ENCODE results near the gene UBA5. TPM values are rescaled to one million over a fixed set of nuclear protein-coding genes. Genes with fewer than 3 reads are reported as not detected.

UBA5 gene
- total RNA-seq, 2 experiments from 2014 or later: 37.8 to 38.0 TPM

- no peak for DNase-seq
- POLR2A ChIA-PET: no interaction called here
- no peaks in the 10 kb centered on the region for H3K9me3 Mint-ChIP-seq
- H3K36me3 Mint-ChIP-seq (ENCODE audit: low read depth): peaks cover 2% of the 10 kb centered on the region
- no peaks in the 10 kb centered on the region for H3K27me3 Mint-ChIP-seq
- CTCF ChIA-PET: interaction anchor here (0.6 to 1.3 kb wide), 5 partner anchors 28 to 140 kb away, joined by 3 to 5 read pairs (median 3); no protein-coding TSS in a partner anchor
- peaks cover 38% of the 10 kb centered on the region for H3K4me1 Mint-ChIP-seq
- peak overlapping the region; percentile 92 for H3K4me3 Mint-ChIP-seq
- no peak overlapping the region for H3K27ac Mint-ChIP-seq
These were observed 2.0 kb upstream of the UBA5 start for GRCh38 chr3:132657869-132658747.

GRCh38 chr3:132659000-132659364, 1.1 kb upstream of the UBA5 start:
- H3K4me1 Mint-ChIP-seq: peaks cover 46% of the 10 kb centered on the region
- POLR2A ChIA-PET: no interaction called here
- DNase-seq: no peak
- CTCF ChIA-PET: interaction anchor here (0.9 to 1.3 kb wide), 3 partner anchors 35 to 141 kb away, joined by 3 to 5 read pairs (median 3); no protein-coding TSS in a partner anchor
- peaks cover 7% of the 10 kb centered on the region for H3K36me3 Mint-ChIP-seq (ENCODE audit: low read depth)
- H3K9me3 Mint-ChIP-seq: no peaks in the 10 kb centered on the region
- H3K4me3 Mint-ChIP-seq: peak overlapping the region; percentile 92
- no peaks in the 10 kb centered on the region for H3K27me3 Mint-ChIP-seq
- peak overlapping the region; percentile 98 for H3K27ac Mint-ChIP-seq

GRCh38 chr3:132659365-132660051, 621 bp upstream of the UBA5 start, which contains the start of gene ACAD11:
ACAD11 (minus strand) TSS chr3:132659809; CDS start chr3:132659751, 58 bp downstream.
- peaks cover 7% of the 10 kb centered on the region for H3K36me3 Mint-ChIP-seq (ENCODE audit: low read depth)
- ChIA-PET POLR2A (no interaction called here), CTCF (interaction anchor here (1.1 to 1.4 kb wide), 3 partner anchors 13 to 141 kb away, joined by 3 read pairs; no protein-coding TSS in a partner anchor)
- peaks cover 50% of the 10 kb centered on the region for H3K4me1 Mint-ChIP-seq
- H3K27ac Mint-ChIP-seq: peak within 1 kb of the TSS; percentile 98
- peak; percentile 21 for DNase-seq
- H3K27me3 Mint-ChIP-seq: no peaks in the 10 kb centered on the region
- H3K4me3 Mint-ChIP-seq: peak within 1 kb of the TSS; percentile 92
- H3K9me3 Mint-ChIP-seq: no peaks in the 10 kb centered on the region

GRCh38 chr3:132660811-132661070, 612 bp downstream of the UBA5 start:
- Mint-ChIP-seq H3K9me3 (no peaks in the 10 kb centered on the region), H3K27me3 (no peaks in the 10 kb centered on the region), H3K27ac (peak overlapping the region; percentile 98), H3K4me3 (peak overlapping the region; percentile 92), H3K36me3 (ENCODE audit: low read depth) (peaks cover 11% of the 10 kb centered on the region), H3K4me1 (peaks cover 54% of the 10 kb centered on the region)
- no peak for DNase-seq
- CTCF ChIA-PET: interaction anchor here (1.2 to 1.4 kb wide), 3 partner anchors 12 to 128 kb away, joined by 3 read pairs; no protein-coding TSS in a partner anchor
- POLR2A ChIA-PET: interaction anchor here (0.6 kb wide), 1 partner anchor 10 kb away, joined by 3 read pairs; no protein-coding TSS in a partner anchor

- DNase-seq: no peak
- Mint-ChIP-seq H3K4me3 (peak overlapping the region; percentile 92), H3K36me3 (ENCODE audit: low read depth) (peaks cover 13% of the 10 kb centered on the region), H3K27ac (peak overlapping the region; percentile 98), H3K27me3 (no peaks in the 10 kb centered on the region), H3K4me1 (peaks cover 54% of the 10 kb centered on the region), H3K9me3 (no peaks in the 10 kb centered on the region)
- ChIA-PET CTCF (interaction anchor here (1.2 to 1.4 kb wide), 3 partner anchors 11 to 128 kb away, joined by 3 read pairs; no protein-coding TSS in a partner anchor), POLR2A (interaction anchor here (0.6 kb wide), 1 partner anchor 10 kb away, joined by 3 read pairs; no protein-coding TSS in a partner anchor)
These were observed 972 bp downstream of the UBA5 start for GRCh38 chr3:132661101-132661500.

GRCh38 chr3:132662212-132662611, 2.1 kb downstream of the UBA5 start:
- H3K27me3 Mint-ChIP-seq: no peaks in the 10 kb centered on the region
- no peaks in the 10 kb centered on the region for H3K9me3 Mint-ChIP-seq
- peaks cover 19% of the 10 kb centered on the region for H3K36me3 Mint-ChIP-seq (ENCODE audit: low read depth)
- CTCF ChIA-PET: no interaction called here
- POLR2A ChIA-PET: no interaction called here
- no peak overlapping the region for H3K27ac Mint-ChIP-seq
- peak overlapping the region; percentile 92 for H3K4me3 Mint-ChIP-seq
- peaks cover 51% of the 10 kb centered on the region for H3K4me1 Mint-ChIP-seq
- no peak for DNase-seq

GRCh38 chr3:132665230-132665745, 5.2 kb downstream of the UBA5 start:
- Mint-ChIP-seq H3K27ac (no peak overlapping the region), H3K36me3 (ENCODE audit: low read depth) (peaks cover 27% of the 10 kb centered on the region), H3K9me3 (no peaks in the 10 kb centered on the region), H3K27me3 (no peaks in the 10 kb centered on the region), H3K4me1 (peaks cover 45% of the 10 kb centered on the region), H3K4me3 (no peak overlapping the region)
- POLR2A ChIA-PET: no interaction called here
- CTCF ChIA-PET: interaction anchor here (2.3 kb wide), 1 partner anchor 16 kb away, joined by 5 read pairs; no protein-coding TSS in a partner anchor
- no peak for DNase-seq

- no peak for DNase-seq
- H3K9me3 Mint-ChIP-seq: no peaks in the 10 kb centered on the region
- H3K36me3 Mint-ChIP-seq (ENCODE audit: low read depth): peaks cover 27% of the 10 kb centered on the region
- no peaks in the 10 kb centered on the region for H3K27me3 Mint-ChIP-seq
- H3K4me3 Mint-ChIP-seq: no peak overlapping the region
- no peak overlapping the region for H3K27ac Mint-ChIP-seq
- ChIA-PET POLR2A (no interaction called here), CTCF (no interaction called here)
- H3K4me1 Mint-ChIP-seq: peaks cover 18% of the 10 kb centered on the region
These were observed 9.2 kb downstream of the UBA5 start for GRCh38 chr3:132669256-132669777.

- H3K4me3 Mint-ChIP-seq: no peak overlapping the region
- H3K27me3 Mint-ChIP-seq: no peaks in the 10 kb centered on the region
- CTCF ChIA-PET: interaction anchor here (1.0 kb wide), 1 partner anchor 8 kb away, joined by 6 read pairs; no protein-coding TSS in a partner anchor
These were observed 15.3 kb downstream of the UBA5 start for GRCh38 chr3:132675408-132675807.

GRCh38 chr3:132679911-132680310, 19.8 kb downstream of the UBA5 start:
- CTCF ChIA-PET: no interaction called here
- Mint-ChIP-seq H3K4me1 (no peaks in the 10 kb centered on the region), H3K4me3 (no peak overlapping the region), H3K36me3 (ENCODE audit: low read depth) (peaks cover 31% of the 10 kb centered on the region), H3K27ac (no peak overlapping the region), H3K9me3 (no peaks in the 10 kb centered on the region), H3K27me3 (no peaks in the 10 kb centered on the region)
- no peak for DNase-seq
- POLR2A ChIA-PET: no interaction called here

More at GRCh38 chr3:132675408-132675807, 15.3 kb downstream of the UBA5 start:
- POLR2A ChIA-PET: no interaction called here
- Mint-ChIP-seq H3K9me3 (no peaks in the 10 kb centered on the region), H3K36me3 (ENCODE audit: low read depth) (peaks cover 31% of the 10 kb centered on the region), H3K4me1 (no peaks in the 10 kb centered on the region), H3K27ac (no peak overlapping the region)
- DNase-seq: no peak

- ChIA-PET CTCF (interaction anchor here (0.7 to 1.5 kb wide), 2 partner anchors 15 to 396 kb away, joined by 3 to 5 read pairs; no protein-coding TSS in a partner anchor), POLR2A (no interaction called here)
- no peaks in the 10 kb centered on the region for H3K27me3 Mint-ChIP-seq
- H3K36me3 Mint-ChIP-seq (ENCODE audit: low read depth): peaks cover 30% of the 10 kb centered on the region
- no peaks in the 10 kb centered on the region for H3K9me3 Mint-ChIP-seq
- no peak overlapping the region for H3K27ac Mint-ChIP-seq
- DNase-seq: no peak
- no peak overlapping the region for H3K4me3 Mint-ChIP-seq
- H3K4me1 Mint-ChIP-seq: no peaks in the 10 kb centered on the region
These were observed 21.3 kb downstream of the UBA5 start for GRCh38 chr3:132681421-132681820.

- H3K4me3 Mint-ChIP-seq: no peak overlapping the region
- POLR2A ChIA-PET: no interaction called here
- no peak overlapping the region for H3K27ac Mint-ChIP-seq
- no peak for DNase-seq
- H3K4me1 Mint-ChIP-seq: no peaks in the 10 kb centered on the region
- H3K9me3 Mint-ChIP-seq: no peaks in the 10 kb centered on the region
- H3K36me3 Mint-ChIP-seq (ENCODE audit: low read depth): peaks cover 26% of the 10 kb centered on the region
- CTCF ChIA-PET: interaction anchor here (1.5 kb wide), 1 partner anchor 16 kb away, joined by 5 read pairs; no protein-coding TSS in a partner anchor
- H3K27me3 Mint-ChIP-seq: no peaks in the 10 kb centered on the region
These were observed 22.1 kb downstream of the UBA5 start for GRCh38 chr3:132682201-132682600.

All from activated CD4-positive, alpha-beta T cell treated with anti-CD3 and anti-CD28 coated beads, Interleukin-2, amount 10 ng/mL, durations not matched to agents 7 days and 5 days (primary cell).